MM.1S (cell line): ENCODE data around the gene BDP1.
"Not testable (repeated sequence)": the region's sequence is repeated elsewhere in the genome, so short reads cannot be mapped to it uniquely, and the experiment has no call there.

ENCODE experiments used
- EZH2 ChIP-seq: fragments of 300-600 bp; sonication (generic); optimal IDR thresholded peaks from 2 replicates; pipeline ENCODE3; 2017; ENCODE audit warnings: low read depth, mild to moderate bottlenecking, antibody characterized with exemption, low read length, mixed read lengths
- EZH2phosphoT487 ChIP-seq: fragments of 300-600 bp; sonication (generic); IDR thresholded peaks from 2 replicates; pipeline ENCODE4 v1.6.1; 2018; ENCODE audit warnings: antibody characterized with exemption, low read length
- TF ChIP-seq, protein P1 (sequence below): fragments of 300-600 bp; sonication (generic); IDR thresholded peaks from 2 replicates; pipeline ENCODE4 v1.5.1; 2016; ENCODE audit warnings: antibody characterized with exemption, low read length, mixed read lengths

DNA sequence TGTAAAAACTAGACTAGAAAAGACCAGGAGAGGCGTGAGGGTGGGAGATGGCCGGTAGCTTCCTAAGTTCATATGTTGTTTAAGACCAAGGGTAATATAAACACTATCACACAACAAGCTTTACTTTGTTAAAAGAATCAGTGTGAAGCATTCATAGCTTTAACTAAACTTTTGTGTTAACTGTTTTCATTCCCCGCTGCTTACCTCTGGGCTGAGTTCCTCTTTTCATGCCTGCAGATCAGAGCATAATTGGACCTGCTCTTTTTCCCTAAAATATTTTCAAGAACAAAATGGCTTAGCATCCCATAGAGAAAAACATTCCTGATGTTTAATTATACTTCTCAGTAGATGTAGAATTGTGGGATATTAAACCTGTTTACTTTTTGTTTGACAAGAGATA lies 23.0 kb upstream of the BDP1 start:
- TF ChIP-seq, protein P1, sequence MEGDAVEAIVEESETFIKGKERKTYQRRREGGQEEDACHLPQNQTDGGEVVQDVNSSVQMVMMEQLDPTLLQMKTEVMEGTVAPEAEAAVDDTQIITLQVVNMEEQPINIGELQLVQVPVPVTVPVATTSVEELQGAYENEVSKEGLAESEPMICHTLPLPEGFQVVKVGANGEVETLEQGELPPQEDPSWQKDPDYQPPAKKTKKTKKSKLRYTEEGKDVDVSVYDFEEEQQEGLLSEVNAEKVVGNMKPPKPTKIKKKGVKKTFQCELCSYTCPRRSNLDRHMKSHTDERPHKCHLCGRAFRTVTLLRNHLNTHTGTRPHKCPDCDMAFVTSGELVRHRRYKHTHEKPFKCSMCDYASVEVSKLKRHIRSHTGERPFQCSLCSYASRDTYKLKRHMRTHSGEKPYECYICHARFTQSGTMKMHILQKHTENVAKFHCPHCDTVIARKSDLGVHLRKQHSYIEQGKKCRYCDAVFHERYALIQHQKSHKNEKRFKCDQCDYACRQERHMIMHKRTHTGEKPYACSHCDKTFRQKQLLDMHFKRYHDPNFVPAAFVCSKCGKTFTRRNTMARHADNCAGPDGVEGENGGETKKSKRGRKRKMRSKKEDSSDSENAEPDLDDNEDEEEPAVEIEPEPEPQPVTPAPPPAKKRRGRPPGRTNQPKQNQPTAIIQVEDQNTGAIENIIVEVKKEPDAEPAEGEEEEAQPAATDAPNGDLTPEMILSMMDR, result not testable (repeated sequence)
- not testable (repeated sequence) for TF ChIP-seq EZH2, EZH2phosphoT487
